VCaP (cell line): ENCODE data around the gene SSC5D.

Experiments
- H3K27ac ChIP-seq: fragments of 450-650 bp; 2 replicates; pipeline ENCODE4 v1.5.1; 2017
- TF ChIP-seq, protein P1 (sequence below): fragments of 450-650 bp; conservative IDR thresholded peaks from 2 replicates; pipeline ENCODE4 v1.5.1; 2017; ENCODE audit warnings: mild to moderate bottlenecking, moderate library complexity

Gene SSC5D

DNA sequence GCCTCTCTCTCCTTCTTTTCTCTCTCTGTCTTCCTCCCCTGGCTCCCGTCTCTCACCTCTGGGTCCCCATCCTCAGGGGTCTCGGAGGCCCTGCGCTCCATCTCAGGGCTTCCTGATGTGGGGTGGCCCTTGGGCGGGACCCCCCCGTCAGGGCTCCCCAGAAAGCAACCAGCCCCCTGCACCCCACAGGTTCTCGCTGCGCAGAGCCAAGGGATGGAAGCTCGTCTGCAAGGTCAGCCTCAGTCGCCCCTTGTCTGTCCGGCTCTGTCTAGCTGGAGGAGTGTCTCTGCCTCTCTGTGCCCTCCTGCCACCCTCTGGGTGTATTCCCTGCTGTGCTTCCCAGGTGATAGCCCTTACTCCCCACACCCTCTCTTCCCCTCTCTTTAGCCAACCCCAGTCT is 57.2 kb downstream of the SSC5D start, which contains the start of gene SBK3:
Gene SBK3 (minus strand): TSS at position 101 of the 400 bp plus-strand sequence. CDS start 0 bp downstream, at position 101.
- no peak within 1 kb of the TSS for H3K27ac ChIP-seq
- TF ChIP-seq, protein P1, sequence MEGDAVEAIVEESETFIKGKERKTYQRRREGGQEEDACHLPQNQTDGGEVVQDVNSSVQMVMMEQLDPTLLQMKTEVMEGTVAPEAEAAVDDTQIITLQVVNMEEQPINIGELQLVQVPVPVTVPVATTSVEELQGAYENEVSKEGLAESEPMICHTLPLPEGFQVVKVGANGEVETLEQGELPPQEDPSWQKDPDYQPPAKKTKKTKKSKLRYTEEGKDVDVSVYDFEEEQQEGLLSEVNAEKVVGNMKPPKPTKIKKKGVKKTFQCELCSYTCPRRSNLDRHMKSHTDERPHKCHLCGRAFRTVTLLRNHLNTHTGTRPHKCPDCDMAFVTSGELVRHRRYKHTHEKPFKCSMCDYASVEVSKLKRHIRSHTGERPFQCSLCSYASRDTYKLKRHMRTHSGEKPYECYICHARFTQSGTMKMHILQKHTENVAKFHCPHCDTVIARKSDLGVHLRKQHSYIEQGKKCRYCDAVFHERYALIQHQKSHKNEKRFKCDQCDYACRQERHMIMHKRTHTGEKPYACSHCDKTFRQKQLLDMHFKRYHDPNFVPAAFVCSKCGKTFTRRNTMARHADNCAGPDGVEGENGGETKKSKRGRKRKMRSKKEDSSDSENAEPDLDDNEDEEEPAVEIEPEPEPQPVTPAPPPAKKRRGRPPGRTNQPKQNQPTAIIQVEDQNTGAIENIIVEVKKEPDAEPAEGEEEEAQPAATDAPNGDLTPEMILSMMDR: no peak

GRCh38 chr19:55546011-55546410 is 57.8 kb downstream of the SSC5D start:
- no peak overlapping the region for H3K27ac ChIP-seq

DNA sequence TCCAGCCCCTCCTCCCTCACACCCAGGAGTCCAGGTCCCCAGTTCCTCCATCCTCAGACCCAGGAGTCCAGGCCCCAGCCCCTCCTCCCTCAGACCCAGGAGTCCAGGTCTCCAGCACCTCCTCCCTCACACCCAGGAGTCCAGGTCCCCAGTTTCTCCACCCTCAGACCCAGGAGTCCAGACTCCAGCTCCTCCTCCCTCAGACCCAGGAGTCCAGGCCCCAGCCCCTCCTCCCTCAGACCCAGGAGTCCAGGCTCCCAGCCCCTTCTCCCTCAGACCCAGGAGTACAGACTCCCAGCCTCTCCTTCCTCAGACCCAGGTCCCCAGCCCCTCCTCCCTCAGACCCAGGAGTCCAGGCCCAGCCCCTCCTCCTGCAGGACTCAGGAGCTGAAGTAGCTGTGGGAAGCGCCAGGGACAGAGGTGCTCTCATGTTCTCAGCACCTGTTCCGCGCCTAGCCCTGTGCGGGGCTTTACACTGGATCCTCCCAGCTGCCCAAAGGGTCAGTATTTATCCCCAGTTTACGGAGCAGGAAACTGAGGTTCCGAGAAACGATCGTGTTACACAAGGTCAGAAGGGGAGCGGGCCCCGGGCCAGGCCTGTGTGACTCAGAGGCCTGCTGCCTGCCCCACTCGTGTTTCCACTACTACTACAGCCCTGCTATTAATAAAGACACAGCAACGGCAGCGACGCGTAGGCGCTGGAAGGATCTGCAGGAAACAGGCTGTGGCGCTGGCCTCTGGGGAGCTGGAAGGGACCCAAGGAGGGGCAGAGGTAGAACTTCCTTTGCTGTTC is 58.8 kb downstream of the SSC5D start:
- TF ChIP-seq, protein P1: no peak
- H3K27ac ChIP-seq: no peak overlapping the region

More at GRCh38 chr19:55546011-55546410, 57.8 kb downstream of the SSC5D start:
- TF ChIP-seq, protein P1: no peak

- H3K27ac ChIP-seq: no peak overlapping the region
- TF ChIP-seq, protein P1: no peak
Observed at GRCh38 chr19:55549500-55550320, 61.5 kb downstream of the SSC5D start.

- no peak overlapping the region for H3K27ac ChIP-seq
- TF ChIP-seq, protein P1: no peak
Observed at GRCh38 chr19:55550321-55550650, 62.0 kb downstream of the SSC5D start.

DNA sequence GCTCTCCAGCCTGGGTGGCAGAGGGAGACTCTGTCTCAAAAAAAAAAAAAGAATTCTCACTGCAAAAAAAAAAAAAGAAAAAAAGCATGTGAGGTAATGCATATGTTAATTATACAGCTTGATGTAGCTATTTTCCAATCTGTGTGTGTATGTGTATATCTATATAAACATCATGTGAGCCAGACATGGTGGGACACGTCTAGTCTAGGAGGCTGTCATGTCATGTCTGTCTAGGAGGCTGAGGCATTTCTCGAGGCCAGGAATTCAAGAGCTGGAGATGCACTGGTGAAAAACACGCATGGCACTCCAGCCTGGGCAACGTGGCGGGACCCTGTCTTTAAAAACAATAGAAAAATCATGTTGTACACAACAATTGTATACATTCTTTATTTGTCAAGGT is 64.0 kb downstream of the SSC5D start:
- no peak overlapping the region for H3K27ac ChIP-seq
- TF ChIP-seq, protein P1: no peak

- no peak overlapping the region for H3K27ac ChIP-seq
- TF ChIP-seq, protein P1: no peak
Observed at GRCh38 chr19:55552620-55553019, 64.4 kb downstream of the SSC5D start.
